CD8-positive, alpha-beta memory T cell (primary cell): ENCODE measurements around the gene SLCO3A1. TPM values are rescaled to one million over a fixed set of nuclear protein-coding genes. Genes with fewer than 3 reads are reported as not detected.
A peak's percentile ranks its signal among the peaks of the same experiment; 100 is the strongest.

Source experiments
- CTCF ChIA-PET: fragments of 350-600 bp; sonication (Branson Sonifier 250); formaldehyde crosslinking; loops from one replicate; lab custom pipeline; 2021; ENCODE audit warnings: antibody characterized with exemption; lab: Charles Lee
- POLR2A ChIA-PET: fragments of 350-600 bp; sonication (Branson Sonifier 250); formaldehyde crosslinking; loops from one replicate; lab custom pipeline; 2021; ENCODE audit warnings: antibody characterized with exemption; lab: Charles Lee
- DNase-seq, 5 donors: peaks; one replicate each; pipeline versions ENCODE4 v3.0.0 to v3.0.0-alpha.2; 2020 to 2022; ENCODE audit warnings: mixed read lengths in 1 of 5
- H3K27ac ChIP-seq: one replicate; pipeline ENCODE4 v1.7.0; 2013; ENCODE audit warnings: low read depth, mild to moderate bottlenecking, low read length, moderate library complexity
- H3K27me3 ChIP-seq: 2 replicates; pipeline ENCODE4 v1.7.0; 2013; ENCODE audit warnings: low read length, mild to moderate bottlenecking; ENCODE audit not compliant: insufficient read depth, poor library complexity, severe bottlenecking
- H3K36me3 ChIP-seq: 2 replicates; pipeline ENCODE4 v1.7.0; 2013; ENCODE audit warnings: mild to moderate bottlenecking, low read length, moderate library complexity; ENCODE audit not compliant: insufficient read depth
- H3K4me1 ChIP-seq: 2 replicates; pipeline ENCODE4 v1.7.0; 2013; ENCODE audit warnings: mild to moderate bottlenecking, low read length, moderate library complexity; ENCODE audit not compliant: insufficient read depth
- H3K4me3 ChIP-seq: 2 replicates; pipeline ENCODE4 v1.7.0; 2013; ENCODE audit warnings: mild to moderate bottlenecking, low read length
- H3K9me3 ChIP-seq: 2 replicates; pipeline ENCODE4 v1.7.0; 2013; ENCODE audit warnings: mild to moderate bottlenecking, low read length
- H3K27ac Mint-ChIP-seq, 8 donors: one replicate each; pipeline ENCODE4 v1.8.0; 2020 to 2021; ENCODE audit warnings: mixed read lengths in 8 of 8, mild to moderate bottlenecking in 6 of 8, inconsistent platforms in 3 of 8, moderate library complexity in 3 of 8
- H3K27me3 Mint-ChIP-seq, 2 donors: one replicate each; pipeline ENCODE4 v1.8.0; 2020 to 2021; ENCODE audit warnings: mixed read lengths in 2 of 2, mild to moderate bottlenecking in 1 of 2, moderate library complexity in 1 of 2
- H3K36me3 Mint-ChIP-seq, 3 donors: one replicate each; pipeline ENCODE4 v1.8.0; 2020 to 2021; ENCODE audit warnings: mixed read lengths in 3 of 3, inconsistent platforms in 1 of 3, mild to moderate bottlenecking in 1 of 3
- H3K4me1 Mint-ChIP-seq, 3 donors: one replicate each; pipeline ENCODE4 v1.8.0; 2020 to 2021; ENCODE audit warnings: mixed read lengths in 3 of 3, inconsistent platforms in 1 of 3, mild to moderate bottlenecking in 1 of 3
- H3K4me3 Mint-ChIP-seq, 7 donors: one replicate each; pipeline ENCODE4 v1.8.0; 2020 to 2021; ENCODE audit warnings: mixed read lengths in 7 of 7, mild to moderate bottlenecking in 6 of 7, moderate library complexity in 4 of 7, inconsistent platforms in 2 of 7
- H3K9me3 Mint-ChIP-seq, 5 donors: one replicate each; pipeline ENCODE4 v1.8.0; 2020 to 2022; ENCODE audit warnings: mixed read lengths in 5 of 5, mild to moderate bottlenecking in 3 of 5, moderate library complexity in 2 of 5, inconsistent platforms in 1 of 5
- polyA plus RNA-seq: library from polyadenylated mRNA; unstranded; fragments of 300-500 nt; fragmentation: Illumina TruSeq; gene quantifications from one replicate; pipeline ENCODE4 v1.2.3, GENCODE V29; 2021
- total RNA-seq, 2 experiments: library from RNA; stranded (reverse); gene quantifications; one replicate each; pipeline ENCODE4 v1.2.3, GENCODE V29; 2021

SLCO3A1 gene
- total and polyA plus RNA-seq, 3 experiments from 2014 or later: 10.0 to 47.9 (median 10.8) TPM

GRCh38 chr15:91940496-91941381, 87.2 kb downstream of the SLCO3A1 start:
- H3K4me1 ChIP-seq: peaks cover 14% of the 10 kb centered on the region
- H3K27ac ChIP-seq: no peak overlapping the region
- H3K36me3 ChIP-seq: no peaks in the 10 kb centered on the region
- Mint-ChIP-seq H3K36me3 (peaks cover 0 to under 1% (median 0%) of the 10 kb centered on the region in 3 donors), H3K4me1 (peaks cover 51 to 84% (median 66%) of the 10 kb centered on the region in 3 donors), H3K27me3 (no peaks in the 10 kb centered on the region), H3K27ac (peak overlapping the region in 5 of 8 donors; percentile 32 to 86 (median 85)), H3K4me3 (peak overlapping the region in 1 of 7 donors; percentile 54), H3K9me3 (no peaks in the 10 kb centered on the region)
- no peaks in the 10 kb centered on the region for H3K9me3 ChIP-seq
- no peaks in the 10 kb centered on the region for H3K27me3 ChIP-seq
- H3K4me3 ChIP-seq: no peak overlapping the region
- POLR2A ChIA-PET: no interaction called here
- CTCF ChIA-PET: interaction anchor here (1.0 to 2.3 kb wide), 10 partner anchors 11 to 638 kb away, joined by 3 to 16 read pairs (median 5); partner anchors contain the start of gene SLCO3A1
- no peak for DNase-seq

- no peaks in the 10 kb centered on the region for H3K36me3 ChIP-seq
- Mint-ChIP-seq H3K4me1 (peaks cover 58 to 91% (median 73%) of the 10 kb centered on the region in 3 donors), H3K27me3 (no peaks in the 10 kb centered on the region), H3K36me3 (peaks cover 0 to 2% (median 0%) of the 10 kb centered on the region in 3 donors), H3K4me3 (peak overlapping the region in 3 of 7 donors; percentile 2 to 47 (median 32)), H3K9me3 (no peaks in the 10 kb centered on the region), H3K27ac (peak overlapping the region in 6 of 8 donors; percentile 26 to 96 (median 48))
- CTCF ChIA-PET: interaction anchor here (0.6 to 2.3 kb wide), 10 partner anchors 16 to 642 kb away, joined by 3 to 16 read pairs (median 4); partner anchors contain the start of gene SLCO3A1
- peak in 1 of 5 donors; percentile 12 for DNase-seq
- H3K27me3 ChIP-seq: no peaks in the 10 kb centered on the region
- POLR2A ChIA-PET: interaction anchor here (1.1 kb wide), 1 partner anchor 89 kb away, joined by 4 read pairs; the partner anchor contains the start of gene SLCO3A1
- peaks cover 14% of the 10 kb centered on the region for H3K4me1 ChIP-seq
- H3K9me3 ChIP-seq: no peaks in the 10 kb centered on the region
- no peak overlapping the region for H3K27ac ChIP-seq
- H3K4me3 ChIP-seq: no peak overlapping the region
Measured at GRCh38 chr15:91941871-91942658, 88.6 kb downstream of the SLCO3A1 start.

- H3K9me3 ChIP-seq: no peaks in the 10 kb centered on the region
- H3K27ac Mint-ChIP-seq: peak overlapping the region; percentile 58 to 96 (median 82)
- H3K27me3 ChIP-seq: no peaks in the 10 kb centered on the region
- peaks cover 66 to 96% (median 81%) of the 10 kb centered on the region in 3 donors for H3K4me1 Mint-ChIP-seq
- peak overlapping the region in 6 of 7 donors; percentile 66 to 79 (median 70) for H3K4me3 Mint-ChIP-seq
- H3K36me3 Mint-ChIP-seq: peaks cover 0 to 2% (median 0%) of the 10 kb centered on the region in 3 donors
- POLR2A ChIA-PET: no interaction called here
- H3K27me3 Mint-ChIP-seq: no peaks in the 10 kb centered on the region
- H3K9me3 Mint-ChIP-seq: no peaks in the 10 kb centered on the region
- peak in 4 of 5 donors; percentile 9 to 54 (median 31) for DNase-seq
- H3K4me1 ChIP-seq: peaks cover 14% of the 10 kb centered on the region
- no peaks in the 10 kb centered on the region for H3K36me3 ChIP-seq
- H3K4me3 ChIP-seq: no peak overlapping the region
- no peak overlapping the region for H3K27ac ChIP-seq
- CTCF ChIA-PET: interaction anchor here (2.3 kb wide), 1 partner anchor 89 kb away, joined by 16 read pairs; the partner anchor contains the start of gene SLCO3A1
Measured at GRCh38 chr15:91942720-91943394, 89.3 kb downstream of the SLCO3A1 start.

GRCh38 chr15:91944331-91944730, 90.8 kb downstream of the SLCO3A1 start:
- no peaks in the 10 kb centered on the region for H3K36me3 ChIP-seq
- Mint-ChIP-seq H3K4me1 (peaks cover 70 to 97% (median 83%) of the 10 kb centered on the region in 3 donors), H3K4me3 (no peak overlapping the region), H3K27me3 (no peaks in the 10 kb centered on the region), H3K9me3 (no peaks in the 10 kb centered on the region), H3K27ac (peak overlapping the region in 1 of 8 donors; percentile 30), H3K36me3 (peaks cover 0 to 2% (median 0%) of the 10 kb centered on the region in 3 donors)
- no peaks in the 10 kb centered on the region for H3K27me3 ChIP-seq
- H3K4me3 ChIP-seq: no peak overlapping the region
- ChIA-PET POLR2A (no interaction called here), CTCF (no interaction called here)
- peaks cover 14% of the 10 kb centered on the region for H3K4me1 ChIP-seq
- H3K9me3 ChIP-seq: no peaks in the 10 kb centered on the region
- no peak for DNase-seq
- H3K27ac ChIP-seq: no peak overlapping the region

GRCh38 chr15:91945385-91945784, 91.9 kb downstream of the SLCO3A1 start:
- no peak overlapping the region for H3K27ac ChIP-seq
- no peaks in the 10 kb centered on the region for H3K9me3 Mint-ChIP-seq
- peak overlapping the region in 4 of 8 donors; percentile 18 to 85 (median 32) for H3K27ac Mint-ChIP-seq
- peaks cover 14% of the 10 kb centered on the region for H3K4me1 ChIP-seq
- H3K4me3 Mint-ChIP-seq: no peak overlapping the region
- H3K36me3 Mint-ChIP-seq: peaks cover 0 to 2% (median 0%) of the 10 kb centered on the region in 3 donors
- DNase-seq: no peak
- H3K27me3 ChIP-seq: no peaks in the 10 kb centered on the region
- POLR2A ChIA-PET: no interaction called here
- H3K27me3 Mint-ChIP-seq: no peaks in the 10 kb centered on the region
- H3K9me3 ChIP-seq: no peaks in the 10 kb centered on the region
- CTCF ChIA-PET: interaction anchor here (1.1 kb wide), 1 partner anchor 96 kb away, joined by 3 read pairs; no protein-coding TSS in a partner anchor
- H3K4me1 Mint-ChIP-seq: peaks cover 72 to 97% (median 84%) of the 10 kb centered on the region in 3 donors
- H3K36me3 ChIP-seq: no peaks in the 10 kb centered on the region
- H3K4me3 ChIP-seq: no peak overlapping the region

- Histone ChIP-seq H3K4me1 (peaks cover 14% of the 10 kb centered on the region), H3K36me3 (no peaks in the 10 kb centered on the region), H3K27me3 (no peaks in the 10 kb centered on the region), H3K9me3 (no peaks in the 10 kb centered on the region), H3K4me3 (no peak overlapping the region), H3K27ac (no peak overlapping the region)
- peaks cover 0 to 2% (median 0%) of the 10 kb centered on the region in 3 donors for H3K36me3 Mint-ChIP-seq
- POLR2A ChIA-PET: no interaction called here
- peaks cover 73 to 97% (median 84%) of the 10 kb centered on the region in 3 donors for H3K4me1 Mint-ChIP-seq
- CTCF ChIA-PET: interaction anchor here (1.1 kb wide), 1 partner anchor 97 kb away, joined by 3 read pairs; no protein-coding TSS in a partner anchor
- peak overlapping the region in 2 of 8 donors; percentile 52 to 84 for H3K27ac Mint-ChIP-seq
- H3K9me3 Mint-ChIP-seq: no peaks in the 10 kb centered on the region
- H3K4me3 Mint-ChIP-seq: no peak overlapping the region
- no peak for DNase-seq
- no peaks in the 10 kb centered on the region for H3K27me3 Mint-ChIP-seq
Measured at GRCh38 chr15:91946075-91946474, 92.6 kb downstream of the SLCO3A1 start.
